Testis (tissue), 3 donors: ENCODE measurements around the gene FIBCD1. TPM values are rescaled to one million over a fixed set of nuclear protein-coding genes. Genes with fewer than 3 reads are reported as not detected.

Experiments used
- DNase-seq: peaks from one replicate; pipeline ENCODE4 v3.0.0-alpha.2; 2019
- H3K27ac ChIP-seq, 2 donors: fragments of 200-600 bp; sonication (generic); one replicate each; pipeline ENCODE4 v1.5.1; 2019
- H3K27me3 ChIP-seq: fragments of 200-600 bp; sonication (generic); one replicate; pipeline ENCODE4 v1.5.1; 2019
- H3K36me3 ChIP-seq: fragments of 200-600 bp; sonication (generic); one replicate; pipeline ENCODE4 v1.5.1; 2017; ENCODE audit warnings: low read depth; ENCODE audit errors: missing control alignments
- H3K4me1 ChIP-seq: fragments of 200-600 bp; sonication (generic); one replicate; pipeline ENCODE4 v1.5.1; 2019
- H3K4me3 ChIP-seq, 2 donors: fragments of 200-600 bp; sonication (generic); one replicate each; pipeline ENCODE4 v1.5.1; 2017 to 2019
- H3K9me3 ChIP-seq: fragments of 200-600 bp; sonication (generic); one replicate; pipeline ENCODE4 v1.5.1; 2017
- POLR2A ChIP-seq: fragments of 450-650 bp; IDR thresholded peaks from one replicate; pipeline ENCODE4 v1.6.1; 2017; ENCODE audit warnings: antibody characterized with exemption, mild to moderate bottlenecking, moderate library complexity
- WGBS, 2 donors: methylation state at CpG; one replicate each; pipeline ENCODE4 v1.1.5; 2018; 5-methylcytosine and 5-hydroxymethylcytosine counted together
- intact Hi-C: fragments of 100-400 bp; cut with DNase I; formaldehyde crosslinking; loops from one replicate; pipeline ENCODE4 v1.15.1; 2023; ENCODE audit warnings: low total_unique reads
- polyA plus RNA-seq: library from polyadenylated mRNA; stranded (reverse); fragments of 350-450 nt; fragmentation: Illumina TruSeq; extraction: RNeasy Lipid Tissue Mini Kit (QIAGEN cat#74804); gene quantifications from one replicate; pipeline ENCODE4 v1.2.3, GENCODE V29; 2014; ENCODE audit warnings: low read depth, low replicate concordance; ENCODE audit not compliant: insufficient read depth
- total RNA-seq, 2 donors: library from RNA; depleted of rRNA; stranded (reverse); fragments of >200 nt; gene quantifications; one replicate each; pipeline ENCODE4 v1.2.3, GENCODE V29; 2016
- TF ChIP-seq, protein P1 (sequence below), 3 experiments: fragments of 450-650 bp in 2 of 3; fragments of 200-600 bp in 1 of 3; sonication (generic) in 1 of 3; IDR thresholded peaks; one replicate each; pipeline ENCODE4 v1.5.1; 2016 to 2019; ENCODE audit warnings: antibody characterized with exemption in 3 of 3, mild to moderate bottlenecking in 2 of 3, moderate library complexity in 1 of 3

The FIBCD1 gene
- total and polyA plus RNA-seq, 3 donors from 2014 or later = 20.8 to 33.5 (median 29.1) TPM

DNA sequence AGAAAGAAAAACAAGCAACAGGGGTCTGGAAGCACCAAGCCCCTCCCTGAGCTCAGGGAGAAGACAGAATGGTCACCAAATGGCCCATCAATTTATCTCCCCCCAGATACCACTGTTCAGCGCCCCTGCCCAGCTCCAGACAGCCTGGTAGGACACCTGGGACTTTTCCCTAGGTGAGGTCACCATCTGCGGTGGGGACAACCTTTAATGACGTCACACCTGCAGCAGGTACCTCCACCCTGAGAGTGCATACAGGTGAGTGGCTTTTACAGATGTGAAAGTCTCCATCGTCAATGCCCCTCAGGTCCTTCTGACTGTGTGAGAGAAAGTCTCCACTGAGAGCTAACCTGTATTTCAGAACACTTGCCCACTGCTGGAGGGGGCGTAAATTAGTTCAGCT is 35.6 kb upstream of the FIBCD1 start:
- TF ChIP-seq, protein P1, sequence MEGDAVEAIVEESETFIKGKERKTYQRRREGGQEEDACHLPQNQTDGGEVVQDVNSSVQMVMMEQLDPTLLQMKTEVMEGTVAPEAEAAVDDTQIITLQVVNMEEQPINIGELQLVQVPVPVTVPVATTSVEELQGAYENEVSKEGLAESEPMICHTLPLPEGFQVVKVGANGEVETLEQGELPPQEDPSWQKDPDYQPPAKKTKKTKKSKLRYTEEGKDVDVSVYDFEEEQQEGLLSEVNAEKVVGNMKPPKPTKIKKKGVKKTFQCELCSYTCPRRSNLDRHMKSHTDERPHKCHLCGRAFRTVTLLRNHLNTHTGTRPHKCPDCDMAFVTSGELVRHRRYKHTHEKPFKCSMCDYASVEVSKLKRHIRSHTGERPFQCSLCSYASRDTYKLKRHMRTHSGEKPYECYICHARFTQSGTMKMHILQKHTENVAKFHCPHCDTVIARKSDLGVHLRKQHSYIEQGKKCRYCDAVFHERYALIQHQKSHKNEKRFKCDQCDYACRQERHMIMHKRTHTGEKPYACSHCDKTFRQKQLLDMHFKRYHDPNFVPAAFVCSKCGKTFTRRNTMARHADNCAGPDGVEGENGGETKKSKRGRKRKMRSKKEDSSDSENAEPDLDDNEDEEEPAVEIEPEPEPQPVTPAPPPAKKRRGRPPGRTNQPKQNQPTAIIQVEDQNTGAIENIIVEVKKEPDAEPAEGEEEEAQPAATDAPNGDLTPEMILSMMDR (IDR thresholded peaks at IDR 0.05) = no peak
- TF ChIP-seq POLR2A = no peak
- no peaks in the 10 kb centered on the region for H3K4me1 ChIP-seq
- no peak overlapping the region for H3K27ac ChIP-seq
- no peaks in the 10 kb centered on the region for H3K36me3 ChIP-seq
- WGBS, 2 donors = 90 to 93% methylated on average over 1 to 5 of the region's 5 CpGs
- DNase-seq = no peak
- H3K4me3 ChIP-seq = no peak overlapping the region
- intact Hi-C loops = no loop called here
- no peaks in the 10 kb centered on the region for H3K9me3 ChIP-seq
- H3K27me3 ChIP-seq = no peaks in the 10 kb centered on the region

DNA sequence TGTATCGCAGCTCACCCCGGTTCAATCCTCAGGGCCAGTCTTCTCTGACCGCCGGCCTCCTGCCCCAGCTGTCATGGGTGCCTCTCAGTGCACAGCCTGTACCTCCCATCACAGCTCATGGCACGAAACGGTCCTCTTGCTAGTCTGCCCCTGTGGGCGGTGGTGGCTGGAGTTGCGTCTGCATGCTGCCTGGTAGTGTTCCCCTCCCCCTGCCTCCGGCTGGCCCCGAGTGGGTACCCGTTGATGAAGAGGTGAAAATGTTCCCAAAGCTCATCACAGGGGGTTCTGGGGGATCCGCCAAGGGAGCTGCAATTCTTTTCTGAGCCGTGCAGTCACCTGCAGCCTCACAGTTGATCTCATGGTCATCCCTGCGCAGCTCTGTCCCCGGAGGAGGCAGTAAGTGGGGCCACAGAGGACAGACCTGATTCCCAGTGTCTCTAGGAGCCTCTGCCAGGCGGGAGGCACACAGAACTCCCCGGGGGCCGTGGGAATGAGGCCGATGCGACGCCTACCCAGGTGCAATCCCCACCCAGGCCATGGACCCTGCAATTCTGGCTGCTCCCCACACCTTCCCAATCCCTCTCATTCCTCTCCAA is 34.7 kb upstream of the FIBCD1 start:
- Histone ChIP-seq H3K27ac (no peak overlapping the region), H3K4me1 (no peaks in the 10 kb centered on the region), H3K4me3 (no peak overlapping the region), H3K27me3 (no peaks in the 10 kb centered on the region), H3K36me3 (no peaks in the 10 kb centered on the region), H3K9me3 (no peaks in the 10 kb centered on the region)
- WGBS, 2 donors = 57 to 67% methylated on average over 15 to 21 of the region's 21 CpGs
- DNase-seq = no peak
- TF ChIP-seq, protein P1 (IDR thresholded peaks at IDR 0.05) = no peak
- TF ChIP-seq POLR2A = no peak
- intact Hi-C loops = no loop called here

- no peaks in the 10 kb centered on the region for H3K4me1 ChIP-seq
- DNase-seq = no peak
- intact Hi-C loops = no loop called here
- H3K36me3 ChIP-seq = no peaks in the 10 kb centered on the region
- H3K4me3 ChIP-seq = no peak overlapping the region
- H3K27ac ChIP-seq = no peak overlapping the region
- no peak for TF ChIP-seq POLR2A
- TF ChIP-seq, protein P1 (IDR thresholded peaks at IDR 0.05) = no peak
- H3K27me3 ChIP-seq = no peaks in the 10 kb centered on the region
- H3K9me3 ChIP-seq = no peaks in the 10 kb centered on the region
- 84 to 89% methylated on average over 10 to 19 of the region's 19 CpGs for WGBS, 2 donors
These were observed 34.1 kb upstream of the FIBCD1 start for GRCh38 chr9:130972957-130973685.

GRCh38 chr9:130972277-130972956 is 33.4 kb upstream of the FIBCD1 start:
- no peak overlapping the region for H3K27ac ChIP-seq
- no peaks in the 10 kb centered on the region for H3K4me1 ChIP-seq
- H3K36me3 ChIP-seq = no peaks in the 10 kb centered on the region
- DNase-seq = no peak
- no peaks in the 10 kb centered on the region for H3K9me3 ChIP-seq
- no peak for TF ChIP-seq POLR2A
- TF ChIP-seq, protein P1 (IDR thresholded peaks at IDR 0.05) = no peak
- intact Hi-C loops = no loop called here
- H3K27me3 ChIP-seq = no peaks in the 10 kb centered on the region
- no peak overlapping the region for H3K4me3 ChIP-seq
- WGBS, 2 donors = 67 to 72% methylated on average over 6 of the region's 6 CpGs
